Natural killer cell treated with Interleukin-12 subunit alpha and Interleukin-12 subunit beta and Interleukin-15 and Interleukin-18, amount 100 ng/mL, for 72 hours (primary cell): ENCODE results near the gene NKRF. TPM values are rescaled to one million over a fixed set of nuclear protein-coding genes. Genes with fewer than 3 reads are reported as not detected.

Experiments
- total RNA-seq, 2 donors: library from RNA; stranded (reverse); gene quantifications; one replicate each; pipeline ENCODE4 v1.2.3, GENCODE V29; 2022

The NKRF gene
- total RNA-seq, 2 donors from 2014 or later, result 15.8 to 24.4 TPM

Other genes with a start within 250 kb of the NKRF start
- gene SLC25A43, start 207.1 kb downstream of the NKRF start, total RNA-seq, result 1 to 10 TPM; 4.7 to 6.4 TPM
- gene SLC25A5, start 138.0 kb downstream of the NKRF start, total RNA-seq, result 100 to 1,000 TPM; 352 to 473 TPM
- gene STEEP1, start 41.0 kb downstream of the NKRF start, total RNA-seq, result 10 to 100 TPM; 20.8 to 24.2 TPM
- 10 to 100 TPM; 58.3 to 60.0 TPM for gene UBE2A, start 31.9 kb downstream of the NKRF start, total RNA-seq
- gene SEPTIN6, start 86.7 kb upstream of the NKRF start, total RNA-seq, result 10 to 100 TPM; 79.7 to 84.0 TPM
- gene SOWAHD, start 152.2 kb upstream of the NKRF start, total RNA-seq, result not detected
- 1,000 to 10,000 TPM; 1,043 to 1,156 TPM for gene RPL39, start 185.2 kb upstream of the NKRF start, total RNA-seq
- gene UPF3B, start 246.5 kb upstream of the NKRF start, total RNA-seq, result 10 to 100 TPM; 14.6 to 15.3 TPM